DOHH2 (cell line): ENCODE results near the gene KLK1.

Experiments
- H3F3A ChIP-seq: fragments of 200-600 bp; sonication (generic), shearing (Covaris generic); 2 replicates; pipeline ENCODE4 v1.6.0; 2016; ENCODE audit warnings: antibody characterized with exemption, mild to moderate bottlenecking; ENCODE audit not compliant: control insufficient read depth, insufficient read depth
- H3K27ac ChIP-seq: fragments of 200-600 bp; sonication (generic); 2 replicates; pipeline ENCODE4 v1.5.1; 2014; ENCODE audit warnings: low read depth, mild to moderate bottlenecking, low read length, moderate library complexity
- H3K27me3 ChIP-seq: fragments of 200-600 bp; sonication (generic); 2 replicates; pipeline ENCODE4 v1.6.1; 2014; ENCODE audit warnings: mild to moderate bottlenecking, low read length, mixed read lengths; ENCODE audit not compliant: control insufficient read depth
- H3K36me3 ChIP-seq: fragments of 200-600 bp; sonication (generic); 2 replicates; pipeline ENCODE4 v1.6.1; 2014; ENCODE audit warnings: mild to moderate bottlenecking, low read length, moderate library complexity, mixed read lengths; ENCODE audit not compliant: control insufficient read depth
- H3K4me1 ChIP-seq: fragments of 200-600 bp; sonication (generic); 2 replicates; pipeline ENCODE4 v1.6.1; 2014; ENCODE audit warnings: mild to moderate bottlenecking, low read length, mixed read lengths; ENCODE audit not compliant: control insufficient read depth
- H3K4me2 ChIP-seq: fragments of 200-600 bp; sonication (generic); 2 replicates; pipeline ENCODE4 v1.6.0; 2014; ENCODE audit warnings: mild to moderate bottlenecking, low read length, moderate library complexity
- H3K4me3 ChIP-seq: fragments of 200-600 bp; sonication (generic); 2 replicates; pipeline ENCODE4 v1.5.1; 2014; ENCODE audit warnings: mild to moderate bottlenecking, low read length, mixed read lengths
- H3K79me2 ChIP-seq: fragments of 200-600 bp; sonication (generic); 2 replicates; pipeline ENCODE4 v1.6.1; 2014; ENCODE audit warnings: mild to moderate bottlenecking, low read length, mixed read lengths; ENCODE audit not compliant: control insufficient read depth
- H3K9me2 ChIP-seq: fragments of 200-600 bp; sonication (generic); replicated peaks from 2 replicates; pipeline ENCODE4 v1.6.1; 2014; ENCODE audit warnings: mild to moderate bottlenecking, low read length, mixed read lengths; ENCODE audit not compliant: control insufficient read depth
- H3K9me3 ChIP-seq: fragments of 200-600 bp; sonication (generic); 2 replicates; pipeline ENCODE4 v1.6.1; 2014; ENCODE audit warnings: antibody characterized with exemption, low read length, mixed read lengths; ENCODE audit not compliant: control insufficient read depth, insufficient read depth
- H4K20me1 ChIP-seq: fragments of 200-600 bp; sonication (generic); 2 replicates; pipeline ENCODE4 v1.6.0; 2014; ENCODE audit warnings: low read depth, mild to moderate bottlenecking, antibody characterized with exemption, low read length, moderate library complexity; ENCODE audit not compliant: control insufficient read depth, insufficient read depth
- CTCF ChIP-seq: fragments of 200-600 bp; sonication (generic); IDR thresholded peaks from one replicate; pipeline ENCODE4 v1.5.1; 2014; ENCODE audit warnings: antibody characterized with exemption, mild to moderate bottlenecking, low read depth, low read length; ENCODE audit not compliant: poor library complexity, severe bottlenecking
- EZH2phosphoT487 ChIP-seq: fragments of 200-600 bp; sonication (generic); IDR thresholded peaks from 2 replicates; pipeline ENCODE4 v1.6.1; 2017; ENCODE audit warnings: borderline replicate concordance, mild to moderate bottlenecking, antibody characterized with exemption, low read length, moderate library complexity, mixed read lengths

KLK1 gene

GRCh38 chr19:50780753-50781435 is 42.7 kb downstream of the KLK1 start:
- Histone ChIP-seq H3K4me1 (no peaks in the 10 kb centered on the region), H3K4me2 (no peak overlapping the region), H3K36me3 (no peaks in the 10 kb centered on the region), H3K4me3 (no peak overlapping the region), H3K27me3 (no peaks in the 10 kb centered on the region; the same call in 1 of the 2 replicates), H4K20me1 (no peaks in the 10 kb centered on the region), H3K9me3 (no peaks in the 10 kb centered on the region), H3K9me2 (no peaks in the 10 kb centered on the region), H3K79me2 (no peaks in the 10 kb centered on the region), H3F3A (no peaks in the 10 kb centered on the region), H3K27ac (no peak overlapping the region)
- TF ChIP-seq CTCF (no peak), EZH2phosphoT487 (no peak)

- H3K4me1 ChIP-seq, result no peaks in the 10 kb centered on the region
- H3K27me3 ChIP-seq, result no peaks in the 10 kb centered on the region; the same call in 1 of the 2 replicates
- no peaks in the 10 kb centered on the region for H3K36me3 ChIP-seq
- no peak overlapping the region for H3K27ac ChIP-seq
- no peaks in the 10 kb centered on the region for H3K9me2 ChIP-seq
- H3F3A ChIP-seq, result no peaks in the 10 kb centered on the region
- H3K9me3 ChIP-seq, result no peaks in the 10 kb centered on the region
- H3K79me2 ChIP-seq, result no peaks in the 10 kb centered on the region
- no peak overlapping the region for H3K4me3 ChIP-seq
- no peak for TF ChIP-seq CTCF
- no peak for TF ChIP-seq EZH2phosphoT487
- H4K20me1 ChIP-seq, result no peaks in the 10 kb centered on the region
- H3K4me2 ChIP-seq, result no peak overlapping the region
Observed at GRCh38 chr19:50779504-50780457, 43.8 kb downstream of the KLK1 start.

DNA sequence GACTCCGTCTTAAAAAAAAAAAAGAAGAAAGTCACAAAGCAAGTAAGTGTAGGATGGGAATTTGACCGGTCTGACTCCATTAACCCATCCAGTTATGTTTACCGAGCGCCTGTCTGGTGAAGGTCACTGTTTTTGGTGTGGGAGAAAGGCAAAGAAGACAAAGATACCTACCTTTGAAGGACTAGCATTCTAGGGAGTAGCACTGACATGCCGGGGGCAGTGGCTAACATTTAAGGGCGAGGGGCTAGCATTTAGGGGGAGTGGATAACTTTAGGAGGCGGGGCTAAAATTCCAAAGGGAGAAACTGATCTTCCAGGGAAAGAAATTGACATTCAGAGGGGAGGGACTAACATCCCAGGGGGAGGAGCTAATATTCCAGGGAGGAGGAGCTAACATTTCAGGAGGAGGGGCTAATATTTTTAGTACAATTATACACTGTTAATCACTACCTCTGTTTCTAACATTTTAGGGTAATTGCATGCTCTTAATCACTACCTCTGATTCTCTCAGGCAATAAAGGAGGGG is 44.6 kb downstream of the KLK1 start:
- Histone ChIP-seq H3K27me3 (no peaks in the 10 kb centered on the region; the same call in 1 of the 2 replicates), H3K79me2 (no peaks in the 10 kb centered on the region), H3K4me3 (no peak overlapping the region), H3K4me2 (no peak overlapping the region), H3K36me3 (no peaks in the 10 kb centered on the region), H3K9me2 (no peaks in the 10 kb centered on the region), H3K27ac (no peak overlapping the region), H4K20me1 (no peaks in the 10 kb centered on the region), H3F3A (no peaks in the 10 kb centered on the region), H3K4me1 (no peaks in the 10 kb centered on the region), H3K9me3 (no peaks in the 10 kb centered on the region)
- TF ChIP-seq CTCF, result no peak
- TF ChIP-seq EZH2phosphoT487, result no peak
